Peyer's patch (tissue), 4 donors: Measurements from ENCODE around the gene SLC46A3. TPM values are rescaled to one million over a fixed set of nuclear protein-coding genes. Genes with fewer than 3 reads are reported as not detected.

ENCODE experiments used
- DNase-seq, 3 donors: peaks; one replicate each; pipeline ENCODE4 v3.0.0-alpha.2; 2017 to 2019
- H3K27ac ChIP-seq, 4 donors: fragments of 200-600 bp; sonication (generic); one replicate each; pipeline ENCODE4 v1.5.1; 2016 to 2019
- H3K27me3 ChIP-seq, 2 donors: fragments of 200-600 bp; sonication (generic); one replicate each; pipeline ENCODE4 v1.5.1; 2019
- H3K36me3 ChIP-seq, 3 donors: fragments of 200-600 bp; sonication (generic); one replicate each; pipeline ENCODE4 v1.5.1; 2016 to 2019
- H3K4me1 ChIP-seq, 4 donors: fragments of 200-600 bp; sonication (generic); one replicate each; pipeline ENCODE4 v1.5.1; 2016 to 2019
- H3K4me3 ChIP-seq, 4 donors: fragments of 200-600 bp; sonication (generic); 1 replicate in 3 of 4; 2 replicates in 1 of 4; pipeline ENCODE4 v1.5.1; 2016 to 2019; ENCODE audit warnings: mild to moderate bottlenecking in 1 of 4
- H3K9me3 ChIP-seq, 4 donors: fragments of 200-600 bp; sonication (generic); one replicate each; pipeline ENCODE4 v1.5.1; 2016 to 2019; ENCODE audit warnings: mild to moderate bottlenecking in 1 of 4
- CTCF ChIP-seq, 6 experiments: fragments of 450-650 bp in 4 of 6; fragments of 200-600 bp in 2 of 6; sonication (generic) in 1 of 6; IDR thresholded peaks; one replicate each; pipeline ENCODE4 v1.5.1; 2017 to 2019; ENCODE audit warnings: antibody characterized with exemption in 6 of 6, mild to moderate bottlenecking in 3 of 6, moderate library complexity in 1 of 6
- POLR2A ChIP-seq, 2 donors: fragments of 450-650 bp; IDR thresholded peaks; one replicate each; pipeline ENCODE4 v1.5.1; 2017; ENCODE audit warnings: antibody characterized with exemption in 2 of 2, mild to moderate bottlenecking in 2 of 2, moderate library complexity in 2 of 2
- total RNA-seq, 4 donors: library from RNA; depleted of rRNA; stranded (reverse); fragments of >200 nt; gene quantifications; one replicate each; pipeline ENCODE4 v1.1.0, GENCODE V29; 2016

The SLC46A3 gene
- total RNA-seq, 4 donors from 2014 or later = 10.7 to 198 (median 105) TPM

- Histone ChIP-seq H3K4me3 (no peak overlapping the region), H3K9me3 (no peaks in the 10 kb centered on the region), H3K27ac (peak overlapping the region in 1 of 4 donors; percentile 19), H3K4me1 (no peaks in the 10 kb centered on the region), H3K27me3 (no peaks in the 10 kb centered on the region), H3K36me3 (no peaks in the 10 kb centered on the region)
- TF ChIP-seq CTCF (IDR thresholded peaks at IDR 0.05) (no peak), POLR2A (IDR thresholded peaks at IDR 0.05) (no peak)
- no peak for DNase-seq
These were observed 22.3 kb upstream of the SLC46A3 start for GRCh38 chr13:28741084-28741491.

- H3K27ac ChIP-seq = no peak overlapping the region
- H3K9me3 ChIP-seq = no peaks in the 10 kb centered on the region
- no peaks in the 10 kb centered on the region for H3K27me3 ChIP-seq
- DNase-seq = no peak
- no peaks in the 10 kb centered on the region for H3K4me1 ChIP-seq
- TF ChIP-seq POLR2A (IDR thresholded peaks at IDR 0.05) = no peak
- TF ChIP-seq CTCF (IDR thresholded peaks at IDR 0.05) = no peak
- H3K4me3 ChIP-seq = no peak overlapping the region
- H3K36me3 ChIP-seq = no peaks in the 10 kb centered on the region
These were observed 20.6 kb upstream of the SLC46A3 start for GRCh38 chr13:28739376-28739775.

GRCh38 chr13:28735481-28736029 lies 16.8 kb upstream of the SLC46A3 start:
- TF ChIP-seq POLR2A (IDR thresholded peaks at IDR 0.05) = no peak
- no peak for TF ChIP-seq CTCF (IDR thresholded peaks at IDR 0.05)
- no peak for DNase-seq
- H3K4me1 ChIP-seq = no peaks in the 10 kb centered on the region
- H3K27ac ChIP-seq = no peak overlapping the region
- no peak overlapping the region for H3K4me3 ChIP-seq
- H3K9me3 ChIP-seq = no peaks in the 10 kb centered on the region
- H3K36me3 ChIP-seq = no peaks in the 10 kb centered on the region
- H3K27me3 ChIP-seq = no peaks in the 10 kb centered on the region

GRCh38 chr13:28734906-28735305 lies 16.1 kb upstream of the SLC46A3 start:
- Histone ChIP-seq H3K4me1 (no peaks in the 10 kb centered on the region), H3K27ac (no peak overlapping the region), H3K36me3 (no peaks in the 10 kb centered on the region), H3K27me3 (no peaks in the 10 kb centered on the region), H3K4me3 (no peak overlapping the region), H3K9me3 (no peaks in the 10 kb centered on the region)
- no peak for DNase-seq
- TF ChIP-seq POLR2A (IDR thresholded peaks at IDR 0.05) = no peak
- no peak for TF ChIP-seq CTCF (IDR thresholded peaks at IDR 0.05)

- no peaks in the 10 kb centered on the region for H3K36me3 ChIP-seq
- peaks cover 0 to 6% (median 0%) of the 10 kb centered on the region in 4 donors for H3K4me1 ChIP-seq
- no peak for DNase-seq
- no peaks in the 10 kb centered on the region for H3K27me3 ChIP-seq
- H3K4me3 ChIP-seq = no peak overlapping the region
- no peaks in the 10 kb centered on the region for H3K9me3 ChIP-seq
- TF ChIP-seq CTCF (IDR thresholded peaks at IDR 0.05) (no peak), POLR2A (IDR thresholded peaks at IDR 0.05) (no peak)
- H3K27ac ChIP-seq = no peak overlapping the region
These were observed 12.0 kb upstream of the SLC46A3 start for GRCh38 chr13:28730762-28731161.

- TF ChIP-seq POLR2A (IDR thresholded peaks at IDR 0.05) = no peak
- no peak for TF ChIP-seq CTCF (IDR thresholded peaks at IDR 0.05)
- no peaks in the 10 kb centered on the region for H3K36me3 ChIP-seq
- H3K4me1 ChIP-seq = peaks cover 0 to 6% (median 0%) of the 10 kb centered on the region in 4 donors
- H3K9me3 ChIP-seq = no peaks in the 10 kb centered on the region
- H3K27me3 ChIP-seq = no peaks in the 10 kb centered on the region
- DNase-seq = peak in 1 of 3 donors; percentile 63
- no peak overlapping the region for H3K4me3 ChIP-seq
- peak overlapping the region in 2 of 4 donors; percentile 0 to 38 for H3K27ac ChIP-seq
These were observed 10.8 kb upstream of the SLC46A3 start for GRCh38 chr13:28729541-28729940.
